HepG2 (cell line): ENCODE results near the gene TNFSF18. TPM values are rescaled to one million over a fixed set of nuclear protein-coding genes. Genes with fewer than 3 reads are reported as not detected.

ENCODE experiments used
- ATAC-seq: fragments of 200-7000 bp; cut with Tn5 transposase; 3 replicates; pipeline ENCODE4 v1.9.1; 2020; ENCODE audit warnings: mild to moderate bottlenecking, moderate library complexity
- BruUV-seq: library from RNA; stranded (reverse); fragments of 400-500 nt; replicated peaks from 2 replicates; lab custom pipeline; 2021; lab: Mats Ljungman, UMichigan
- CTCF ChIA-PET: fragments of 300-600 bp; formaldehyde crosslinking; extraction: SDS; loops from one replicate; lab custom pipeline; 2021; ENCODE audit warnings: low total read pairs, inconsistent platforms, low intra/inter-chr PET ratio; lab: Yijun Ruan, JAX
- POLR2A ChIA-PET: fragments of 350-600 bp; sonication (Branson Sonifier 250); formaldehyde crosslinking; loops from one replicate; lab custom pipeline; 2020; ENCODE audit warnings: antibody characterized with exemption, inconsistent platforms; lab: Yijun Ruan, JAX
- DNase-seq: peaks from one replicate; pipeline ENCODE4 v3.0.0-alpha.2; 2015; ENCODE audit warnings: low spot score
- FAIRE-seq: peaks from 3 replicates; lab custom pipeline; 2011; peaks lifted over from hg19 to GRCh38; lab: Jason Lieb, UNC
- H2AFZ ChIP-seq: one replicate; pipeline ENCODE4 v1.6.1; 2011; ENCODE audit warnings: low read length, inconsistent platforms
- H3K27ac ChIP-seq: fragments of 300-600 bp; 3 replicates; pipeline ENCODE4 v1.8.0; 2011; ENCODE audit warnings: mixed run types, mild to moderate bottlenecking, mixed read lengths, low read length, inconsistent platforms; ENCODE audit not compliant: insufficient read depth; ENCODE audit errors: extremely low read length
- H3K27me3 ChIP-seq, 2 experiments: fragments of 200-600 bp in 1 of 2; 2 replicates in 1 of 2; 3 replicates in 1 of 2; pipeline versions ENCODE4 v1.6.0 to v1.8.0; 2011; ENCODE audit warnings: low read length in 2 of 2, mild to moderate bottlenecking in 2 of 2, moderate library complexity in 2 of 2, inconsistent platforms in 1 of 2; ENCODE audit not compliant: insufficient read depth in 2 of 2, control insufficient read depth in 1 of 2
- H3K36me3 ChIP-seq, 2 experiments: fragments of 200-600 bp in 1 of 2; replicated peaks in 1 of 2; 2 replicates in 1 of 2; 3 replicates in 1 of 2; pipeline versions ENCODE4 v1.5.1 to v1.8.0; 2011; ENCODE audit warnings: low read length in 2 of 2, inconsistent platforms in 1 of 2; ENCODE audit not compliant: insufficient read depth in 2 of 2, control insufficient read depth in 1 of 2
- H3K4me1 ChIP-seq: 2 replicates; pipeline ENCODE4 v1.5.1; 2012; ENCODE audit warnings: low read length, inconsistent platforms; ENCODE audit not compliant: insufficient read depth
- H3K4me2 ChIP-seq: 2 replicates; pipeline ENCODE4 v1.6.0; 2011; ENCODE audit warnings: low read depth, low read length, inconsistent platforms
- H3K4me3 ChIP-seq, 3 experiments: fragments of 200-600 bp in 1 of 3; sonication (generic), shearing (Covaris generic) in 1 of 3; replicated peaks in 1 of 3; 2 replicates each; pipeline ENCODE4 v1.5.1; 2011 to 2016; ENCODE audit warnings: low read length in 3 of 3, inconsistent platforms in 2 of 3, low read depth in 2 of 3, mild to moderate bottlenecking in 2 of 3, control low read depth in 1 of 3, mixed read lengths in 1 of 3; ENCODE audit not compliant: insufficient read depth in 1 of 3
- H3K79me2 ChIP-seq: one replicate; pipeline ENCODE4 v1.6.1; 2011; ENCODE audit warnings: low read length, inconsistent platforms; ENCODE audit not compliant: insufficient read depth
- H3K9ac ChIP-seq: 2 replicates; pipeline ENCODE4 v1.6.0; 2011; ENCODE audit warnings: mild to moderate bottlenecking, low read depth, low read length, inconsistent platforms; ENCODE audit not compliant: insufficient read depth
- H3K9me3 ChIP-seq: 2 replicates; pipeline ENCODE4 v1.5.1; 2012; ENCODE audit warnings: mild to moderate bottlenecking, low read length
- H4K20me1 ChIP-seq: 2 replicates; pipeline ENCODE4 v1.6.0; 2011; ENCODE audit warnings: inconsistent platforms, mild to moderate bottlenecking, low read length, moderate library complexity; ENCODE audit not compliant: insufficient read depth
- FOXA3 ChIP-seq: IDR thresholded peaks from 2 replicates; pipeline ENCODE4 v1.6.1; 2016; ENCODE audit warnings: missing genetic modification reagents, missing compliant biosample characterization
- IKZF4 ChIP-seq: sonication (generic); formaldehyde crosslinking; IDR thresholded peaks from 2 replicates; pipeline ENCODE4 v1.5.1; 2020; ENCODE audit warnings: borderline replicate concordance, mild to moderate bottlenecking, low read depth, missing genetic modification reagents; ENCODE audit errors: not compliant biosample characterization
- ISX ChIP-seq: sonication (generic); formaldehyde crosslinking; conservative IDR thresholded peaks from 2 replicates; pipeline ENCODE4 v1.5.0; 2020; ENCODE audit warnings: missing genetic modification reagents
- KDM5B ChIP-seq: sonication (generic); formaldehyde crosslinking; IDR thresholded peaks from 2 replicates; pipeline ENCODE4 v1.4.0; 2020; ENCODE audit warnings: missing genetic modification reagents, mild to moderate bottlenecking, borderline replicate concordance
- MAFF ChIP-seq: IDR thresholded peaks from 2 replicates; pipeline ENCODE4 v1.6.1; 2011; ENCODE audit warnings: low read depth, low read length, improper control_type of control experiment
- MAFK ChIP-seq, 2 experiments: IDR thresholded peaks in 1 of 2; conservative IDR thresholded peaks in 1 of 2; 2 replicates each; pipeline ENCODE4 v1.6.1; 2011; ENCODE audit warnings: improper control_type of control experiment in 2 of 2, low read length in 2 of 2
- NFIB ChIP-seq: sonication (generic); formaldehyde crosslinking; IDR thresholded peaks from 2 replicates; pipeline ENCODE4 v1.9.0; 2021; ENCODE audit warnings: missing genetic modification reagents, mild to moderate bottlenecking, borderline replicate concordance
- ONECUT2 ChIP-seq: sonication (generic); formaldehyde crosslinking; IDR thresholded peaks from 2 replicates; pipeline ENCODE4 v1.4.0; 2020; ENCODE audit warnings: missing genetic modification reagents
- PCBP1 ChIP-seq: fragments of 200-400 bp; formaldehyde crosslinking; IDR thresholded peaks from 2 replicates; pipeline ENCODE4 v1.6.1; 2017; ENCODE audit warnings: mild to moderate bottlenecking, low read depth, low read length, borderline replicate concordance
- RORA ChIP-seq: sonication (generic); formaldehyde crosslinking; IDR thresholded peaks from 2 replicates; pipeline ENCODE4 v1.5.0; 2020; ENCODE audit warnings: mild to moderate bottlenecking, missing genetic modification reagents, moderate library complexity
- SNAI1 ChIP-seq: sonication (generic); formaldehyde crosslinking; IDR thresholded peaks from 2 replicates; pipeline ENCODE4 v1.5.0; 2020; ENCODE audit warnings: mild to moderate bottlenecking, missing genetic modification reagents, borderline replicate concordance
- SRF ChIP-seq: IDR thresholded peaks from 2 replicates; pipeline ENCODE4 v1.6.1; 2011; ENCODE audit warnings: mild to moderate bottlenecking, low read depth, low read length, moderate library complexity
- ZBTB38 ChIP-seq: sonication (generic); formaldehyde crosslinking; IDR thresholded peaks from 2 replicates; pipeline ENCODE4 v1.5.1; 2020; ENCODE audit warnings: mild to moderate bottlenecking, missing genetic modification reagents
- ZNF615 ChIP-seq: sonication (generic); formaldehyde crosslinking; IDR thresholded peaks from 2 replicates; pipeline ENCODE4 v1.5.0; 2020; ENCODE audit warnings: mild to moderate bottlenecking, missing genetic modification reagents, borderline replicate concordance
- ZNF768 ChIP-seq: sonication (generic); formaldehyde crosslinking; IDR thresholded peaks from 2 replicates; pipeline ENCODE4 v1.4.0; 2020; ENCODE audit warnings: missing genetic modification reagents
- WGBS: methylation state at CpG from one replicate; pipeline ENCODE4 v1.1.6; 2017; ENCODE audit warnings: low lambda C conversion rate; 5-methylcytosine and 5-hydroxymethylcytosine counted together
- in situ Hi-C: cut with HindIII; loops from 2 replicates; pipeline ENCODE4 v1.10.0; 2017; ENCODE audit warnings: low pct_unique_long_range_greater_than_20kb; ENCODE audit not compliant: extremely low pct_ligation_motif_present
- intact Hi-C: fragments of 100-400 bp; cut with micrococcal nuclease; formaldehyde crosslinking; loops from one replicate; pipeline ENCODE4 v1.10.0; 2022; ENCODE audit not compliant: unreplicated experiment
- polyA plus RNA-seq, 8 experiments: library from polyadenylated mRNA; depleted of rRNA in 3 of 8; stranded (reverse) in 7 of 8; unstranded in 1 of 8; fragments of >200 nt; fragmentation: Illumina TruSeq in 4 of 8; extraction: Trizol in 4 of 8; gene quantifications; 2 replicates each; pipeline versions ENCODE4 v1.2.1 to v1.2.3, GENCODE V29; 2011 to 2016; ENCODE audit warnings: low read depth in 4 of 8, missing spikeins in 1 of 8, mixed read lengths in 1 of 8; ENCODE audit not compliant: insufficient read depth in 1 of 8
- total RNA-seq, 5 experiments: library from RNA; depleted of rRNA; stranded (reverse); fragments of >200 nt; fragmentation: Illumina TruSeq; extraction: Trizol; gene quantifications; 2 replicates each; pipeline ENCODE4 v1.2.3, GENCODE V29; 2016; ENCODE audit warnings: low read depth in 1 of 5
- TF ChIP-seq, protein P1 (sequence below), 2 experiments: sonication (generic) in 1 of 2; formaldehyde crosslinking in 1 of 2; IDR thresholded peaks; 2 replicates each; pipeline versions ENCODE4 v1.5.1 to v1.6.1; 2011 to 2020; ENCODE audit warnings: borderline replicate concordance in 1 of 2, low read depth in 1 of 2, low read length in 1 of 2, mild to moderate bottlenecking in 1 of 2, missing genetic modification reagents in 1 of 2, moderate library complexity in 1 of 2

Gene TNFSF18
- total and polyA plus RNA-seq, 2 of the 13 experiments (the other 11 are each of a cell fraction or from before 2014, with no cell fraction given), result not detected

DNA sequence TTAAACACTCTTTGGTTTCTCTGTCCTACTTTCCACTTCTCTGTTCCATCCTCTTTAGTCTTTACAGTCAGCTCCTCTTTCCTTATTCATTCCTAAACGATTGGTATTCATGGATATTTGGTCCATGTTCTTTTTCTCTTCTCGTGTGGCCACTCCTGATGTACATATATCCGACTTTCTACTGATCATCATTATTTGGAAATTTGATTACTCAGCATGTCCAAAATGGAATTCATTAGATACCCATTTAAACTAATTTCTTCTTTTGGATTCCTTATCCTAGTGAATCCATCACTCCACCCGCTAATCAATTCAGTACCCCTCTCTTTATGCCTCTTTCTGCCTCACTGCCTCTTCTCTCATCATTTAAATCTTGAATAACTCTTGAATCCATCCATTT is 43.8 kb upstream of the TNFSF18 start:
- Histone ChIP-seq H3K36me3 (no peaks in the 10 kb centered on the region), H3K79me2 (no peaks in the 10 kb centered on the region), H4K20me1 (no peaks in the 10 kb centered on the region), H3K9ac (no peak overlapping the region), H3K4me3 (no peak overlapping the region), H3K4me2 (no peak overlapping the region), H3K27me3 (no peaks in the 10 kb centered on the region), H3K27ac (no peak overlapping the region), H2AFZ (no peak overlapping the region), H3K4me1 (no peaks in the 10 kb centered on the region), H3K9me3 (no peaks in the 10 kb centered on the region)
- no TSS peak for BruUV-seq
- in situ Hi-C loops, result no loop called here
- ATAC-seq (no peak), DNase-seq (no peak), FAIRE-seq (no peak)
- CTCF ChIA-PET, result no interaction called here
- WGBS, result 15% methylated on average over 4 of the region's 4 CpGs
- POLR2A ChIA-PET, result no interaction called here
- intact Hi-C loops, result no loop called here
- TF ChIP-seq SRF, result no peak
- TF ChIP-seq IKZF4, result no peak
- no peak for TF ChIP-seq ZNF768 (CRISPR knock-in tag)
- TF ChIP-seq ISX (CRISPR knock-in tag), result no peak
- TF ChIP-seq SNAI1 (CRISPR knock-in tag), result no peak
- no peak for TF ChIP-seq PCBP1
- TF ChIP-seq FOXA3 (CRISPR knock-in tag), result no peak
- TF ChIP-seq, protein P1, sequence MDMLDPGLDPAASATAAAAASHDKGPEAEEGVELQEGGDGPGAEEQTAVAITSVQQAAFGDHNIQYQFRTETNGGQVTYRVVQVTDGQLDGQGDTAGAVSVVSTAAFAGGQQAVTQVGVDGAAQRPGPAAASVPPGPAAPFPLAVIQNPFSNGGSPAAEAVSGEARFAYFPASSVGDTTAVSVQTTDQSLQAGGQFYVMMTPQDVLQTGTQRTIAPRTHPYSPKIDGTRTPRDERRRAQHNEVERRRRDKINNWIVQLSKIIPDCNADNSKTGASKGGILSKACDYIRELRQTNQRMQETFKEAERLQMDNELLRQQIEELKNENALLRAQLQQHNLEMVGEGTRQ (IDR thresholded peaks at IDR 0.05; ENCODE audit: low read depth, low read length), result no peak
- TF ChIP-seq, protein P1 (CRISPR knock-in tag; IDR thresholded peaks at IDR 0.05; ENCODE audit: borderline replicate concordance), result no peak
- peak; percentile 81 to 92 for TF ChIP-seq MAFK (conservative IDR thresholded peaks at IDR 0.05 in 1 of 2, IDR thresholded peaks at IDR 0.05 in 1 of 2; ENCODE audit: low read length in 2 of 2)
- no peak for TF ChIP-seq ZBTB38 (CRISPR knock-in tag)
- TF ChIP-seq NFIB (CRISPR knock-in tag), result no peak
- no peak for TF ChIP-seq ZNF615 (CRISPR knock-in tag)
- peak; percentile 86 for TF ChIP-seq MAFF
- TF ChIP-seq ONECUT2, result no peak
- no peak for TF ChIP-seq KDM5B (CRISPR knock-in tag)
- TF ChIP-seq RORA (CRISPR knock-in tag), result no peak
